ENCODE data around the gene CLCN3. TPM values are rescaled to one million over a fixed set of nuclear protein-coding genes. Genes with fewer than 3 reads are reported as not detected.

Gene CLCN3
- total and polyA plus RNA-seq, 10 of the 15 experiments (the other 5 are each of a cell fraction or from before 2014, with no cell fraction given), result 4.0 to 22.8 (median 11.8) TPM

GRCh38 chr4:169630069-169630468 is 9.7 kb downstream of the CLCN3 start (continued):
- TF ChIP-seq HSF1 (IDR thresholded peaks at IDR 0.05; ENCODE audit: low read depth, low read length) (no peak), ZBED1 (IDR thresholded peaks at IDR 0.05; ENCODE audit: borderline replicate concordance) (no peak), ZNF217 (IDR thresholded peaks at IDR 0.05) (no peak), MLLT1 (IDR thresholded peaks at IDR 0.05) (no peak), SMC3 (IDR thresholded peaks at IDR 0.05; ENCODE audit: borderline replicate concordance, low read length) (no peak), RUNX3 (IDR thresholded peaks at IDR 0.05; ENCODE audit: low read length) (no peak), FOS (IDR thresholded peaks at IDR 0.05; ENCODE audit: borderline replicate concordance, extremely low read depth, insufficient read length) (no peak), TCF3 (IDR thresholded peaks at IDR 0.05; ENCODE audit: borderline replicate concordance, insufficient read depth, low read depth, low read length) (no peak)

- Histone ChIP-seq H3K4me3 (no peak overlapping the region), H3K9ac (ENCODE audit: control insufficient read depth, insufficient read depth, low read length) (no peak overlapping the region), H3K27me3 (replicated peaks in 1 of 2; ENCODE audit: control insufficient read depth in 2 of 2, insufficient read depth in 2 of 2, low read length in 1 of 2) (no peaks in the 10 kb centered on the region), H3K9me3 (replicated peaks; ENCODE audit: control insufficient read depth, insufficient read depth, low read length) (no peaks in the 10 kb centered on the region; the same call in 2 of the 3 replicates), H3K4me2 (ENCODE audit: control insufficient read depth, insufficient read depth) (no peak overlapping the region), H3K27ac (ENCODE audit: control insufficient read depth, insufficient read depth) (no peak overlapping the region), H2AFZ (ENCODE audit: control insufficient read depth, low read depth, low read length) (no peak overlapping the region), H3K4me1 (ENCODE audit: control insufficient read depth, insufficient read depth, low read length) (no peaks in the 10 kb centered on the region), H3K36me3 (ENCODE audit: control insufficient read depth in 2 of 2, insufficient read depth in 2 of 2, low read length in 1 of 2) (no peaks in the 10 kb centered on the region; a peak in 1 of 4 replicates), H4K20me1 (ENCODE audit: control insufficient read depth, insufficient read depth) (no peaks in the 10 kb centered on the region), H3K79me2 (ENCODE audit: control insufficient read depth, insufficient read depth, low read length) (peaks cover 17% of the 10 kb centered on the region)
- CTCF ChIA-PET, result interaction anchor here (2.2 kb wide), 1 partner anchor 11 kb away, joined by 14 read pairs; no protein-coding TSS in a partner anchor
- no TSS peak for BruUV-seq (replicated peaks)
- 90% methylated on average over 11 of the region's 11 CpGs for WGBS (ENCODE audit: insufficient coverage, insufficient replicate concordance, low lambda C conversion rate, missing lambda C conversion rate)
- intact Hi-C loops (cut with micrococcal nuclease; ENCODE audit: unreplicated experiment), result no loop called here
- RAD21 ChIA-PET (ENCODE audit: unreplicated experiment), result no interaction called here
- in situ Hi-C loops (cut with MboI), result no loop called here
- no peak for ATAC-seq
- FAIRE-seq, result no peak
- POLR2A ChIA-PET, result no interaction called here
- SMC1A ChIA-PET (ENCODE audit: uncharacterized antibody, unreplicated experiment), result interaction anchor here (0.8 kb wide), 1 partner anchor 10 kb away, joined by 3 read pairs; no protein-coding TSS in a partner anchor
- no peak for DNase-seq (ENCODE audit: low read depth, low spot score)
- TF ChIP-seq PRDM15 (CRISPR knock-in tag; IDR thresholded peaks at IDR 0.05) (no peak), TCF12 (IDR thresholded peaks at IDR 0.05; ENCODE audit: low read depth, low read length) (no peak), FOXK2 (IDR thresholded peaks at IDR 0.05) (no peak), E2F4 (IDR thresholded peaks at IDR 0.05; ENCODE audit: low read depth, low read length) (no peak), ZBTB33 (IDR thresholded peaks at IDR 0.05) (no peak), ZZZ3 (IDR thresholded peaks at IDR 0.05; ENCODE audit: control insufficient read depth, insufficient read length, low read depth) (no peak)
Observed at GRCh38 chr4:169632896-169633295, 12.5 kb downstream of the CLCN3 start.
